ENCODE results near the gene COL18A1.

Gene COL18A1

GRCh38 chr21:45397381-45397780 lies 7.6 kb upstream of the COL18A1 start:
- DNase-seq: no peak

- DNase-seq: no peak
Measured at GRCh38 chr21:45401054-45401518, 3.9 kb upstream of the COL18A1 start.

- DNase-seq: no peak
Measured at GRCh38 chr21:45401916-45402900, 2.8 kb upstream of the COL18A1 start.

GRCh38 chr21:45403133-45403824 lies 1.7 kb upstream of the COL18A1 start:
- no peak for DNase-seq

- peak; percentile 64 for DNase-seq
Measured at GRCh38 chr21:45403825-45404729, 888 bp upstream of the COL18A1 start.

GRCh38 chr21:45405271-45405818 lies 380 bp downstream of the COL18A1 start:
- DNase-seq: no peak

GRCh38 chr21:45405819-45406762 lies 1.1 kb downstream of the COL18A1 start:
- peak; percentile 75 for DNase-seq

GRCh38 chr21:45406801-45407628 lies 2.0 kb downstream of the COL18A1 start:
- no peak for DNase-seq

GRCh38 chr21:45407629-45408247 lies 2.8 kb downstream of the COL18A1 start:
- no peak for DNase-seq

GRCh38 chr21:45408271-45408791 lies 3.4 kb downstream of the COL18A1 start:
- no peak for DNase-seq

- peak; percentile 51 for DNase-seq
Measured at GRCh38 chr21:45408801-45409261, 3.9 kb downstream of the COL18A1 start.

- no peak for DNase-seq
Measured at GRCh38 chr21:45409466-45410150, 4.6 kb downstream of the COL18A1 start.

- peak; percentile 69 for DNase-seq
Measured at GRCh38 chr21:45410151-45410864, 5.3 kb downstream of the COL18A1 start.

GRCh38 chr21:45410865-45411809 lies 6.2 kb downstream of the COL18A1 start:
- DNase-seq: peak; percentile 39

- no peak for DNase-seq
Measured at GRCh38 chr21:45411810-45412206, 6.8 kb downstream of the COL18A1 start.

- no peak for DNase-seq
Measured at GRCh38 chr21:45412491-45412890, 7.5 kb downstream of the COL18A1 start.
